GM23248 (cell line): Measurements from ENCODE around the gene PCDHB8. TPM values are rescaled to one million over a fixed set of nuclear protein-coding genes. Genes with fewer than 3 reads are reported as not detected.
"Not testable (repeated sequence)": the region's sequence is repeated elsewhere in the genome, so short reads cannot be mapped to it uniquely, and the experiment has no call there.

Source experiments
- DNase-seq: peaks from one replicate; pipeline ENCODE4 v3.0.0-alpha.2; 2015
- H2AFZ ChIP-seq: fragments of 200-600 bp; sonication (generic); 2 replicates; pipeline ENCODE4 v1.6.1; 2016; ENCODE audit warnings: antibody characterized with exemption
- H3F3A ChIP-seq: fragments of 200-600 bp; sonication (generic); 2 replicates; pipeline ENCODE4 v1.6.1; 2016; ENCODE audit warnings: mild to moderate bottlenecking, antibody characterized with exemption, mixed run types; ENCODE audit not compliant: insufficient read depth
- H3K27ac ChIP-seq: fragments of 200-600 bp; sonication (generic); 2 replicates; pipeline ENCODE4 v1.5.1; 2016; ENCODE audit warnings: mild to moderate bottlenecking
- H3K27me3 ChIP-seq: fragments of 200-600 bp; sonication (generic); replicated peaks from 2 replicates; pipeline ENCODE4 v1.6.1; 2016; ENCODE audit warnings: mild to moderate bottlenecking; ENCODE audit not compliant: insufficient read depth
- H3K36me3 ChIP-seq: fragments of 200-600 bp; sonication (generic); 2 replicates; pipeline ENCODE4 v1.6.1; 2016; ENCODE audit warnings: low read depth, mild to moderate bottlenecking
- H3K4me1 ChIP-seq: fragments of 200-600 bp; sonication (generic); 2 replicates; pipeline ENCODE4 v1.6.1; 2016; ENCODE audit warnings: mild to moderate bottlenecking; ENCODE audit not compliant: insufficient read depth
- H3K4me2 ChIP-seq: fragments of 200-600 bp; sonication (generic); one replicate; pipeline ENCODE4 v1.6.1; 2016; ENCODE audit warnings: mild to moderate bottlenecking; ENCODE audit not compliant: unreplicated experiment
- H3K4me3 ChIP-seq: fragments of 200-600 bp; sonication (generic); 2 replicates; pipeline ENCODE4 v1.5.1; 2016; ENCODE audit warnings: mild to moderate bottlenecking
- H3K79me2 ChIP-seq: fragments of 200-600 bp; sonication (generic); 2 replicates; pipeline ENCODE4 v1.6.1; 2016; ENCODE audit warnings: mild to moderate bottlenecking; ENCODE audit not compliant: insufficient read depth
- H3K9ac ChIP-seq: fragments of 200-600 bp; sonication (generic); 2 replicates; pipeline ENCODE4 v1.6.1; 2016; ENCODE audit warnings: mild to moderate bottlenecking
- H3K9me2 ChIP-seq: fragments of 200-600 bp; sonication (generic); 2 replicates; pipeline ENCODE4 v1.6.1; 2016; ENCODE audit warnings: mixed run types, mild to moderate bottlenecking, moderate library complexity; ENCODE audit not compliant: insufficient read depth
- H3K9me3 ChIP-seq: fragments of 200-600 bp; sonication (generic); one replicate; pipeline ENCODE4 v1.6.1; 2017; ENCODE audit warnings: low read depth
- H4K20me1 ChIP-seq: fragments of 200-600 bp; sonication (generic); 2 replicates; pipeline ENCODE4 v1.6.0; 2016; ENCODE audit not compliant: insufficient read depth
- EZH2 ChIP-seq: fragments of 200-600 bp; sonication (generic); IDR thresholded peaks from 2 replicates; pipeline ENCODE4 v1.6.1; 2018; ENCODE audit warnings: antibody characterized with exemption, mild to moderate bottlenecking; ENCODE audit not compliant: insufficient read depth, poor library complexity, severe bottlenecking
- EZH2phosphoT487 ChIP-seq: fragments of 200-600 bp; sonication (generic); IDR thresholded peaks from 2 replicates; pipeline ENCODE4 v1.6.1; 2018; ENCODE audit warnings: antibody characterized with exemption, moderate library complexity, mild to moderate bottlenecking, low read depth; ENCODE audit not compliant: insufficient read depth
- WGBS, 2 experiments: methylation state at CpG; one replicate each; pipeline ENCODE4 v1.1.6; 2015 to 2017; ENCODE audit warnings: low lambda C conversion rate in 2 of 2, low coverage in 1 of 2; ENCODE audit errors: missing lambda C conversion rate in 2 of 2; 5-methylcytosine and 5-hydroxymethylcytosine counted together
- in situ Hi-C: fragments of 300-500 bp; cut with MboI; formaldehyde crosslinking; loops from 2 replicates; pipeline ENCODE4 v1.15.0; 2020
- polyA plus RNA-seq: library from polyadenylated mRNA; unstranded; fragments of >200 nt; fragmentation: Nextera tagmentation; extraction: Ambion mirVana; gene quantifications from 2 replicates; pipeline ENCODE4 v1.2.1, GENCODE V29; 2016
- total RNA-seq: library from RNA; depleted of rRNA; stranded (reverse); fragments of >200 nt; shearing (Covaris generic); gene quantifications from 2 replicates; pipeline ENCODE4 v1.2.3, GENCODE V29; 2014

The PCDHB8 gene
- total and polyA plus RNA-seq, 2 experiments from 2014 or later = 0.83 to 2.9 TPM

DNA sequence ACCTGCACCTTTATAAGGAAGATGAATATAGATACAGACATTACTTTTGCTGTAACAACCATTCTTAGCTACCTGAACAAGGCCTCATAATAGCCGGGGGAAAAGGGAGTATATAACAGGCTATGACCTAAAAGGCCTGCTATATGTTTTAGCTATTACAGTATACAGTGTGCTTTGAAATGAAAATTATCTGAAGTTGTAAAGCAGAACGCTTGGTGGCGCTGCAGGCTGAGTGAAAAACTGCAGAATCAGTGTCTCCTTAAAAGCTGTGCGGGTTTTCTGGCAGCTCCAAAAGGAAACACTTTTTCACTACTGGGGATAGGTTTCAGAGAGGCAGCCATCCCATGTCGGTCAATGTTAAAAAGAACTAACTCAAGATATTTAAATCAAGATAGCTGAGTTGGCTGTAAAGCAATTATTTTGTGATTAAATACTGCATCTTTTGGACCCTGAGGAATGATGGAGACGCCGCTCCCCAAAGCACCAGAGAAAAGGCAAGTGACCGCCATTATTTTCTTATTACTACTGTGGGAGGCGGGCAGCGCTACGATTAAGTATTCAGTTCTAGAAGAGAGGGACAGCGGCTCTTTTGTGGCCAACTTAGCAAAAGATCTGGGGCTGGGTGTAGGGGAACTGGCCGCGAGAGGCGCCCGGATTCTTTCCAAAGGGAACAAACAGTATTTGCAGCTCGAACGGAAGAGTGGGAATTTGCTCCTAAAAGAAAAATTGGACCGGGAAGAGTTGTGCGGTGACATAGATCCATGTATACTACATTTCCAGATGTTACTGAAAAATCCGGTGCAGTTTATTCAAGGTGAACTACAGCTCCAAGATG lies 21.8 kb upstream of the PCDHB8 start:
- Histone ChIP-seq H3K9ac (no peak overlapping the region), H3K4me3 (no peak overlapping the region), H3K4me2 (no peak overlapping the region), H3K79me2 (no peaks in the 10 kb centered on the region), H2AFZ (no peak overlapping the region), H3K27me3 (0 out of 2 replicates have a peak, but pooled peaks cover 4% of the 10 kb centered on the region), H3K27ac (no peak overlapping the region), H3K36me3 (no peaks in the 10 kb centered on the region), H3K9me2 (no peaks in the 10 kb centered on the region), H3K4me1 (no peaks in the 10 kb centered on the region), H3F3A (no peaks in the 10 kb centered on the region), H4K20me1 (no peaks in the 10 kb centered on the region), H3K9me3 (no peaks in the 10 kb centered on the region)
- TF ChIP-seq EZH2 (no peak), EZH2phosphoT487 (no peak)
- in situ Hi-C loops = no loop called here
- peak; percentile 23 for DNase-seq
- WGBS, 2 experiments = 18% methylated on average over 21 of the region's 21 CpGs

DNA sequence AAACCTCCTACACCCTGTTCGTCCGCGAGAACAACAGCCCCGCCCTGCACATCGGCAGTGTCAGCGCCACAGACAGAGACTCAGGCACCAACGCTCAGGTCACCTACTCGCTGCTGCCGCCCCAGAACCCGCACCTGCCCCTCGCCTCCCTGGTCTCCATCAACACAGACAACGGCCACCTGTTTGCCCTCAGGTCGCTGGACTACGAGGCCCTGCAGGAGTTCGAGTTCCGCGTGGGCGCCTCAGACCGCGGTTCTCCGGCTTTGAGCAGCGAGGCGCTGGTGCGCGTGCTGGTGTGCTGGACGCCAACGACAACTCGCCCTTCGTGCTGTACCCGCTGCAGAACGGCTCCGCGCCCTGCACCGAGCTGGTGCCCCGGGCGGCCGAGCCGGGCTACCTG lies 20.2 kb upstream of the PCDHB8 start:
- H3K36me3 ChIP-seq, H3K9ac ChIP-seq, H3K9me2 ChIP-seq, H3K4me1 ChIP-seq, H3K4me3 ChIP-seq, H4K20me1 ChIP-seq, DNase-seq, H3K4me2 ChIP-seq, H3F3A ChIP-seq, H3K27me3 ChIP-seq, in situ Hi-C loops, H3K9me3 ChIP-seq, H3K79me2 ChIP-seq, H2AFZ ChIP-seq, H3K27ac ChIP-seq: not testable (repeated sequence)
- WGBS, 2 experiments = 46 to 52% methylated on average over 38 of the region's 38 CpGs

DNA sequence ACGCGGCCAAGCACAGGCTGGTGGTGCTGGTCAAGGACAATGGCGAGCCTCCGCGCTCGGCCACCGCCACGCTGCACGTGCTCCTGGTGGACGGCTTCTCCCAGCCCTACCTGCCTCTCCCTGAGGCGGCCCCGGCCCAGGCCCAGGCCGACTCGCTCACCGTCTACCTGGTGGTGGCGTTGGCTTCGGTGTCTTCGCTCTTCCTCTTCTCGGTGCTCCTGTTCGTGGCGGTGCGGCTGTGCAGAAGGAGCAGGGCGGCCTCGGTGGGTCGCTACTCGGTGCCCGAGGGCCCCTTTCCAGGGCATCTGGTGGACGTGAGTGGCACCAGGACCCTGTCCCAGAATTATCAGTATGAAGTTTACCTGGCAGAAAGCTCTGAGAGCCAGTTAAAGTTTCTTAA lies 19.7 kb upstream of the PCDHB8 start:
- H3K9me2 ChIP-seq, H3K4me1 ChIP-seq, H3K9ac ChIP-seq, H3K27ac ChIP-seq, in situ Hi-C loops, H4K20me1 ChIP-seq, H3K79me2 ChIP-seq, H3K4me3 ChIP-seq, H3K36me3 ChIP-seq, H2AFZ ChIP-seq, H3F3A ChIP-seq, H3K4me2 ChIP-seq, H3K9me3 ChIP-seq, H3K27me3 ChIP-seq, DNase-seq: not testable (repeated sequence)
- WGBS, 2 experiments = 26 to 27% methylated on average over 17 to 26 of the region's 28 CpGs

DNA sequence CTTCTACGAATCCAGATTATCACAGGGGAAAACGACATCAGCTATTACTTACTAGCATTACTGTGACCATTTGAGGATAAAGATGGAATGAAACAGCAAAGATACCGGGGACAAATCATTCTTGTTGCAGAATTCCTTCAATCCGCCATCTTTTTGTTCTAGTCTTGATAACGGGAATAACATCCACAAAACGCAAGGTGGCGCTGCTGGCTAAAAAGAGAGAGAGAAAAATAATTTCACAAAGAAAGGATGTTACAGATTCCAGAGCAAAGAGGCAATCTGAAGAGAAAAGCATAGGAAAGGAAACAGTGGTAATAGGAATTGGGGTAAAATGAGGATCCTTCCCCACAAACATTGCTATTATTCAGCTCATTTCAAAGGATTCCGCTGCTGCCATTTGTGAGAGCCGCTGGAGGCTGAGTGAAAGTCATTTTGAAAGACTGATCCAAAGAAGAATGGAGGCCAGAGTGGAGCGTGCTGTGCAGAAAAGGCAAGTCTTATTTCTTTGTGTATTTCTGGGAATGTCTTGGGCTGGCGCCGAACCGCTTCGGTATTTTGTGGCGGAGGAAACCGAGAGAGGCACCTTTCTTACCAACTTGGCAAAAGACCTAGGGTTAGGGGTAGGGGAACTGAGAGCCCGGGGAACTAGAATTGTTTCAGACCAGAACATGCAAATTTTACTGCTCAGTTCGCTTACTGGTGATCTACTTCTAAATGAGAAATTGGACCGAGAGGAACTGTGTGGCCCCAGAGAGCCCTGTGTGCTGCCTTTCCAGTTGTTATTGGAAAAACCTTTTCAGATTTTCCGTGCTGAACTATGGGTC lies 5.0 kb upstream of the PCDHB8 start, which contains the start of gene PCDHB7:
Gene PCDHB7 (plus strand): TSS at position 264 of the 824 bp plus-strand sequence. CDS start 192 bp downstream, at position 456.
- no peaks in the 10 kb centered on the region for H3K9me3 ChIP-seq
- DNase-seq = peak; percentile 67
- TF ChIP-seq EZH2phosphoT487 (no peak), EZH2 (no peak)
- H3K4me3 ChIP-seq = peak within 1 kb of the TSS; percentile 50
- 33% methylated on average over 20 of the region's 20 CpGs for WGBS, 2 experiments
- H3K27ac ChIP-seq = no peak within 1 kb of the TSS
- no peak within 1 kb of the TSS for H3K9ac ChIP-seq
- H4K20me1 ChIP-seq = no peaks in the 10 kb centered on the region
- no peaks in the 10 kb centered on the region for H3F3A ChIP-seq
- no peaks in the 10 kb centered on the region for H3K4me1 ChIP-seq
- H3K36me3 ChIP-seq = no peaks in the 10 kb centered on the region
- no peaks in the 10 kb centered on the region for H3K9me2 ChIP-seq
- in situ Hi-C loops = no loop called here
- peak within 1 kb of the TSS; percentile 73 for H2AFZ ChIP-seq
- H3K4me2 ChIP-seq = peak within 1 kb of the TSS; percentile 75
- peaks cover 13% of the 10 kb centered on the region; the same call in 1 of the 2 replicates for H3K27me3 ChIP-seq
- H3K79me2 ChIP-seq = no peaks in the 10 kb centered on the region

GRCh38 chr5:141174291-141175104 lies 3.1 kb upstream of the PCDHB8 start:
- H3K79me2 ChIP-seq, H3F3A ChIP-seq, H2AFZ ChIP-seq, H4K20me1 ChIP-seq, H3K27ac ChIP-seq, H3K4me1 ChIP-seq, H3K9me3 ChIP-seq, H3K4me3 ChIP-seq, DNase-seq, in situ Hi-C loops, H3K4me2 ChIP-seq, H3K9ac ChIP-seq, H3K36me3 ChIP-seq, H3K9me2 ChIP-seq: not testable (repeated sequence)
- H3K27me3 ChIP-seq = peaks cover 17% of the 10 kb centered on the region; the same call in 1 of the 2 replicates
- 45 to 46% methylated on average over 75 to 77 of the region's 79 CpGs for WGBS, 2 experiments
